Ishikawa (cell line): ENCODE measurements around the gene WDR1.

Experiments used
- CEBPB ChIP-seq: IDR thresholded peaks from 2 replicates; pipeline ENCODE4 v1.6.1; 2012
- CREB1 ChIP-seq: IDR thresholded peaks from 2 replicates; pipeline ENCODE4 v1.6.1; 2012; ENCODE audit warnings: low read depth
- EGR1 ChIP-seq: IDR thresholded peaks from 2 replicates; pipeline ENCODE4 v1.6.1; 2012
- EP300 ChIP-seq: IDR thresholded peaks from 2 replicates; pipeline ENCODE4 v1.6.1; 2012; ENCODE audit warnings: borderline replicate concordance
- FOXM1 ChIP-seq: IDR thresholded peaks from 2 replicates; pipeline ENCODE4 v1.6.1; 2012; ENCODE audit warnings: low read depth, borderline replicate concordance
- MAX ChIP-seq: IDR thresholded peaks from 2 replicates; pipeline ENCODE4 v1.6.1; 2012
- NFIC ChIP-seq: IDR thresholded peaks from 2 replicates; pipeline ENCODE4 v1.6.1; 2012
- RAD21 ChIP-seq: IDR thresholded peaks from 2 replicates; pipeline ENCODE4 v1.6.1; 2012; ENCODE audit warnings: low read depth
- REST ChIP-seq: IDR thresholded peaks from 2 replicates; pipeline ENCODE4 v1.6.1; 2012; ENCODE audit warnings: low read depth, mild to moderate bottlenecking
- TAF1 ChIP-seq: IDR thresholded peaks from 2 replicates; pipeline ENCODE4 v1.6.1; 2012; ENCODE audit warnings: low read depth, mild to moderate bottlenecking
- TCF12 ChIP-seq: IDR thresholded peaks from 2 replicates; pipeline ENCODE4 v1.6.1; 2012; ENCODE audit warnings: low read depth
- TEAD4 ChIP-seq: IDR thresholded peaks from 2 replicates; pipeline ENCODE4 v1.6.1; 2012
- USF1 ChIP-seq: IDR thresholded peaks from 2 replicates; pipeline ENCODE4 v1.6.1; 2012
- YY1 ChIP-seq: IDR thresholded peaks from 2 replicates; pipeline ENCODE4 v1.6.1; 2012; ENCODE audit warnings: low read depth
- ZBTB7A ChIP-seq: IDR thresholded peaks from 2 replicates; pipeline ENCODE4 v1.6.1; 2012; ENCODE audit warnings: low read depth

The WDR1 gene

GRCh38 chr4:10083861-10084641 lies 32.5 kb downstream of the WDR1 start:
- TF ChIP-seq REST (no peak), YY1 (no peak), ZBTB7A (no peak), RAD21 (no peak), FOXM1 (no peak), CREB1 (no peak), EGR1 (no peak), TAF1 (no peak), TCF12 (no peak), NFIC (no peak), MAX (no peak), EP300 (no peak), CEBPB (no peak), TEAD4 (no peak), USF1 (no peak)

- TF ChIP-seq MAX, result no peak
- TF ChIP-seq USF1, result no peak
- TF ChIP-seq REST, result no peak
- no peak for TF ChIP-seq EGR1
- TF ChIP-seq RAD21, result no peak
- no peak for TF ChIP-seq YY1
- no peak for TF ChIP-seq CEBPB
- no peak for TF ChIP-seq FOXM1
- no peak for TF ChIP-seq TCF12
- TF ChIP-seq CREB1, result no peak
- TF ChIP-seq TAF1, result no peak
Measured at GRCh38 chr4:10083331-10083771, 33.2 kb downstream of the WDR1 start.

- TF ChIP-seq FOXM1 (no peak), YY1 (no peak), ZBTB7A (no peak), NFIC (no peak)
Measured at GRCh38 chr4:10082459-10083272, 33.9 kb downstream of the WDR1 start.

- TF ChIP-seq TAF1 (no peak), USF1 (no peak), YY1 (no peak), TEAD4 (no peak), EP300 (no peak), EGR1 (no peak), CEBPB (no peak)
Measured at GRCh38 chr4:10082047-10082446, 34.6 kb downstream of the WDR1 start.

GRCh38 chr4:10081218-10081606 lies 35.4 kb downstream of the WDR1 start:
- TF ChIP-seq YY1 (no peak), RAD21 (no peak), NFIC (no peak), ZBTB7A (no peak), TCF12 (no peak), REST (no peak)
